Measurements from ENCODE around the gene NIN.

GRCh38 chr14:50805396-50805795, 25.6 kb downstream of the NIN start:
- TF ChIP-seq CTCF (IDR thresholded peaks at IDR 0.05) (no peak), POLR2A (IDR thresholded peaks at IDR 0.05) (no peak), POLR2AphosphoS5 (IDR thresholded peaks at IDR 0.05; ENCODE audit: insufficient read depth in 1 of 2, low read depth in 1 of 2) (no peak)

Data from vagina (tissue), 2 donors.